ENCODE measurements around the gene PTPRN2.

Gene PTPRN2

GRCh38 chr7:157881048-157881771 lies 706.4 kb downstream of the PTPRN2 start:
- ChIA-PET CTCF (no interaction called here), POLR2A (no interaction called here)
- DNase-seq (ENCODE audit: extremely low spot score): no peak
- no peak for TF ChIP-seq LEF1 (IDR thresholded peaks at IDR 0.05; ENCODE audit: borderline replicate concordance)
- TF ChIP-seq FOXK2 (IDR thresholded peaks at IDR 0.05): no peak
- no peak for TF ChIP-seq ELF4 (IDR thresholded peaks at IDR 0.05)
- no peak for TF ChIP-seq L3MBTL2 (conservative IDR thresholded peaks at IDR 0.05)
- no peak for TF ChIP-seq ZNF384 (IDR thresholded peaks at IDR 0.05)
- TF ChIP-seq NFRKB (IDR thresholded peaks at IDR 0.05): no peak
- no peak for TF ChIP-seq HDGF (IDR thresholded peaks at IDR 0.05; ENCODE audit: borderline replicate concordance)
- TF ChIP-seq CTBP1 (IDR thresholded peaks at IDR 0.05; ENCODE audit: borderline replicate concordance): no peak
- TF ChIP-seq FOXA1 (IDR thresholded peaks at IDR 0.05): no peak
- TF ChIP-seq BHLHE40 (IDR thresholded peaks at IDR 0.05; ENCODE audit: borderline replicate concordance): no peak
- TF ChIP-seq TARDBP (IDR thresholded peaks at IDR 0.05): no peak
- TF ChIP-seq FOXM1 (IDR thresholded peaks at IDR 0.05; ENCODE audit: borderline replicate concordance): no peak
- TF ChIP-seq PKNOX1 (IDR thresholded peaks at IDR 0.05): no peak
- no peak for TF ChIP-seq SP1 (IDR thresholded peaks at IDR 0.05)
- TF ChIP-seq SUZ12 (IDR thresholded peaks at IDR 0.05): no peak
- TF ChIP-seq ARNT (IDR thresholded peaks at IDR 0.05): no peak

- ChIA-PET CTCF (no interaction called here), POLR2A (no interaction called here)
- no peak for DNase-seq (ENCODE audit: extremely low spot score)
- TF ChIP-seq ZNF384 (IDR thresholded peaks at IDR 0.05) (peak; percentile 42; the same call in 1 of the 2 replicates), FOXK2 (IDR thresholded peaks at IDR 0.05) (no peak), BHLHE40 (IDR thresholded peaks at IDR 0.05; ENCODE audit: borderline replicate concordance) (no peak), FOXM1 (IDR thresholded peaks at IDR 0.05; ENCODE audit: borderline replicate concordance) (no peak), ARNT (IDR thresholded peaks at IDR 0.05) (no peak), ELF4 (IDR thresholded peaks at IDR 0.05) (no peak)
These were observed 708.2 kb downstream of the PTPRN2 start for GRCh38 chr7:157879391-157879790.

- CTCF ChIA-PET: no interaction called here
- no peak for TF ChIP-seq FOXM1 (IDR thresholded peaks at IDR 0.05; ENCODE audit: borderline replicate concordance)
- no peak for TF ChIP-seq HDGF (IDR thresholded peaks at IDR 0.05; ENCODE audit: borderline replicate concordance)
- TF ChIP-seq FOXK2 (IDR thresholded peaks at IDR 0.05): no peak
- TF ChIP-seq NFRKB (IDR thresholded peaks at IDR 0.05): no peak
- TF ChIP-seq ELF4 (IDR thresholded peaks at IDR 0.05): no peak
- TF ChIP-seq LEF1 (IDR thresholded peaks at IDR 0.05; ENCODE audit: borderline replicate concordance): no peak
- POLR2A ChIA-PET: no interaction called here
- DNase-seq (ENCODE audit: extremely low spot score): no peak
These were observed 710.1 kb downstream of the PTPRN2 start for GRCh38 chr7:157877298-157878090.

GRCh38 chr7:157876469-157877285 lies 710.9 kb downstream of the PTPRN2 start:
- CTCF ChIA-PET: no interaction called here
- POLR2A ChIA-PET: no interaction called here
- no peak for TF ChIP-seq NFRKB (IDR thresholded peaks at IDR 0.05)
- no peak for TF ChIP-seq SP1 (IDR thresholded peaks at IDR 0.05)
- no peak for TF ChIP-seq LEF1 (IDR thresholded peaks at IDR 0.05; ENCODE audit: borderline replicate concordance)
- TF ChIP-seq FOXK2 (IDR thresholded peaks at IDR 0.05): no peak
- no peak for TF ChIP-seq BHLHE40 (IDR thresholded peaks at IDR 0.05; ENCODE audit: borderline replicate concordance)
- no peak for TF ChIP-seq CTBP1 (IDR thresholded peaks at IDR 0.05; ENCODE audit: borderline replicate concordance)
- no peak for TF ChIP-seq FOXA1 (IDR thresholded peaks at IDR 0.05)
- TF ChIP-seq HDGF (IDR thresholded peaks at IDR 0.05; ENCODE audit: borderline replicate concordance): no peak
- TF ChIP-seq ELF4 (IDR thresholded peaks at IDR 0.05): no peak
- TF ChIP-seq L3MBTL2 (conservative IDR thresholded peaks at IDR 0.05): no peak
- no peak for TF ChIP-seq TARDBP (IDR thresholded peaks at IDR 0.05)
- no peak for TF ChIP-seq PKNOX1 (IDR thresholded peaks at IDR 0.05)
- DNase-seq (ENCODE audit: extremely low spot score): no peak

GRCh38 chr7:157875230-157876179 lies 712.1 kb downstream of the PTPRN2 start:
- DNase-seq (ENCODE audit: extremely low spot score): peak; percentile 56
- ChIA-PET POLR2A (no interaction called here), CTCF (no interaction called here)
- TF ChIP-seq L3MBTL2 (conservative IDR thresholded peaks at IDR 0.05) (no peak), BHLHE40 (IDR thresholded peaks at IDR 0.05; ENCODE audit: borderline replicate concordance) (no peak), FOXM1 (IDR thresholded peaks at IDR 0.05; ENCODE audit: borderline replicate concordance) (no peak), PKNOX1 (IDR thresholded peaks at IDR 0.05) (no peak), HDGF (IDR thresholded peaks at IDR 0.05; ENCODE audit: borderline replicate concordance) (no peak), TARDBP (IDR thresholded peaks at IDR 0.05) (no peak), LEF1 (IDR thresholded peaks at IDR 0.05; ENCODE audit: borderline replicate concordance) (no peak), FOXA1 (IDR thresholded peaks at IDR 0.05) (no peak), ZNF384 (IDR thresholded peaks at IDR 0.05) (no peak), CTBP1 (IDR thresholded peaks at IDR 0.05; ENCODE audit: borderline replicate concordance) (no peak), ARNT (IDR thresholded peaks at IDR 0.05) (no peak), SUZ12 (IDR thresholded peaks at IDR 0.05) (no peak), SP1 (IDR thresholded peaks at IDR 0.05) (no peak), ELF4 (IDR thresholded peaks at IDR 0.05) (no peak), NFRKB (IDR thresholded peaks at IDR 0.05) (no peak)
